Liver (tissue), 9 donors: ENCODE measurements around the gene CFAP45. TPM values are rescaled to one million over a fixed set of nuclear protein-coding genes. Genes with fewer than 3 reads are reported as not detected.

ENCODE experiments used
- DNase-seq: peaks from one replicate; pipeline ENCODE4 v3.0.0-alpha.2; 2017; ENCODE audit warnings: low spot score
- H3K27ac ChIP-seq, 2 donors: one replicate each; pipeline ENCODE4 v1.7.0; 2013; ENCODE audit warnings: inconsistent platforms in 2 of 2, low read length in 2 of 2, control low read depth in 1 of 2, low read depth in 1 of 2, mild to moderate bottlenecking in 1 of 2
- H3K27me3 ChIP-seq, 4 donors: one replicate each; pipeline versions ENCODE4 v1.6.1 to v1.7.0; 2013; ENCODE audit warnings: low read length in 3 of 4, inconsistent platforms in 1 of 4, mild to moderate bottlenecking in 1 of 4, moderate library complexity in 1 of 4; ENCODE audit not compliant: control insufficient read depth in 4 of 4, insufficient read depth in 4 of 4
- H3K36me3 ChIP-seq, 4 donors: one replicate each; pipeline versions ENCODE4 v1.6.1 to v1.7.0; 2013; ENCODE audit warnings: low read length in 3 of 4, mild to moderate bottlenecking in 3 of 4, low read depth in 1 of 4, moderate library complexity in 1 of 4; ENCODE audit not compliant: control insufficient read depth in 4 of 4, insufficient read depth in 3 of 4
- H3K4me1 ChIP-seq, 4 donors: one replicate each; pipeline versions ENCODE4 v1.6.1 to v1.7.0; 2013; ENCODE audit warnings: low read length in 3 of 4, mild to moderate bottlenecking in 3 of 4, moderate library complexity in 1 of 4; ENCODE audit not compliant: control insufficient read depth in 4 of 4, insufficient read depth in 4 of 4
- H3K4me3 ChIP-seq, 3 donors: one replicate each; pipeline versions ENCODE4 v1.6.1 to v1.7.0; 2013; ENCODE audit warnings: low read length in 3 of 3, control low read depth in 1 of 3, low read depth in 1 of 3, mild to moderate bottlenecking in 1 of 3
- H3K9ac ChIP-seq, 2 donors: one replicate each; pipeline ENCODE4 v1.7.0; 2013; ENCODE audit warnings: low read length in 2 of 2, mild to moderate bottlenecking in 2 of 2, moderate library complexity in 2 of 2, control low read depth in 1 of 2, low read depth in 1 of 2
- H3K9me3 ChIP-seq, 4 donors: one replicate each; pipeline versions ENCODE4 v1.6.1 to v1.7.0; 2013; ENCODE audit warnings: low read length in 3 of 4; ENCODE audit not compliant: control insufficient read depth in 4 of 4
- ATF3 ChIP-seq: IDR thresholded peaks from 2 replicates; pipeline ENCODE4 v1.6.1; 2016; ENCODE audit warnings: antibody characterized with exemption
- EGR1 ChIP-seq, 2 donors: IDR thresholded peaks; 2 replicates each; pipeline ENCODE4 v1.6.1; 2016 to 2018; ENCODE audit warnings: antibody characterized with exemption in 2 of 2, low read depth in 2 of 2
- FOXA1 ChIP-seq: IDR thresholded peaks from 2 replicates; pipeline ENCODE4 v1.6.1; 2016; ENCODE audit warnings: antibody characterized with exemption
- FOXA2 ChIP-seq: IDR thresholded peaks from 2 replicates; pipeline ENCODE4 v1.6.1; 2016; ENCODE audit warnings: antibody characterized with exemption
- GABPA ChIP-seq, 2 donors: IDR thresholded peaks in 1 of 2; conservative IDR thresholded peaks in 1 of 2; 2 replicates each; pipeline ENCODE4 v1.6.1; 2016; ENCODE audit warnings: antibody characterized with exemption in 2 of 2, mild to moderate bottlenecking in 1 of 2, moderate library complexity in 1 of 2
- HNF4A ChIP-seq, 2 donors: conservative IDR thresholded peaks; 2 replicates each; pipeline ENCODE4 v1.6.1; 2016; ENCODE audit warnings: antibody characterized with exemption in 2 of 2, mild to moderate bottlenecking in 2 of 2
- HNF4G ChIP-seq: IDR thresholded peaks from 2 replicates; pipeline ENCODE4 v1.6.1; 2016; ENCODE audit warnings: antibody characterized with exemption
- JUND ChIP-seq, 2 donors: IDR thresholded peaks; 2 replicates each; pipeline ENCODE4 v1.6.1; 2016; ENCODE audit warnings: antibody characterized with exemption in 2 of 2
- MAX ChIP-seq: IDR thresholded peaks from 2 replicates; pipeline ENCODE4 v1.6.1; 2016; ENCODE audit warnings: antibody characterized with exemption
- NR2F2 ChIP-seq: IDR thresholded peaks from 2 replicates; pipeline ENCODE4 v1.6.1; 2016; ENCODE audit warnings: antibody characterized with exemption
- RAD21 ChIP-seq, 2 donors: IDR thresholded peaks; 2 replicates each; pipeline ENCODE4 v1.6.1; 2016; ENCODE audit warnings: antibody characterized with exemption in 2 of 2, mild to moderate bottlenecking in 2 of 2
- RXRA ChIP-seq, 2 donors: IDR thresholded peaks; 2 replicates each; pipeline ENCODE4 v1.6.1; 2017 to 2018; ENCODE audit warnings: antibody characterized with exemption in 2 of 2, mild to moderate bottlenecking in 1 of 2
- SP1 ChIP-seq: IDR thresholded peaks from 2 replicates; pipeline ENCODE4 v1.6.1; 2018; ENCODE audit warnings: antibody characterized with exemption, mild to moderate bottlenecking
- TAF1 ChIP-seq: conservative IDR thresholded peaks from 2 replicates; pipeline ENCODE4 v1.6.1; 2016; ENCODE audit warnings: antibody characterized with exemption, mild to moderate bottlenecking
- YY1 ChIP-seq: IDR thresholded peaks from 2 replicates; pipeline ENCODE4 v1.6.1; 2016; ENCODE audit warnings: antibody characterized with exemption, mild to moderate bottlenecking
- WGBS: extraction: QIAGEN DNeasy Blood & Tissue Kit; methylation state at CpG from one replicate; pipeline ENCODE4 v1.1.7; 2013; 5-methylcytosine and 5-hydroxymethylcytosine counted together
- polyA plus RNA-seq, 2 donors: library from polyadenylated mRNA; stranded (reverse) in 1 of 2; unstranded in 1 of 2; fragments of 200-250 nt in 1 of 2; fragments of >200 nt in 1 of 2; fragmentation: Nextera tagmentation in 1 of 2; extraction: Ambion mirVana in 1 of 2; gene quantifications; one replicate each; pipeline versions ENCODE4 v1.2.1 to v1.2.3, GENCODE V29; 2013 to 2015
- total RNA-seq, 2 donors: library from RNA; depleted of rRNA; stranded (reverse); fragments of >200 nt; gene quantifications; one replicate each; pipeline ENCODE4 v1.2.3, GENCODE V29; 2014
- TF ChIP-seq, protein P1 (sequence below): IDR thresholded peaks from 2 replicates; pipeline ENCODE4 v1.6.1; 2016; ENCODE audit warnings: antibody characterized with exemption, mild to moderate bottlenecking
- TF ChIP-seq, protein P2 (sequence below): fragments of 150-350 bp; IDR thresholded peaks from 2 replicates; pipeline ENCODE4 v1.5.1; 2017; ENCODE audit warnings: improper control_type of control experiment, low read depth, low read length; ENCODE audit not compliant: missing input control
- TF ChIP-seq, protein P3 (sequence below): IDR thresholded peaks from 2 replicates; pipeline ENCODE4 v1.6.1; 2016; ENCODE audit warnings: antibody characterized with exemption
- donor health status: healthy.
- donor health status: healthy.
- donor health status: healthy.
- donor health status: healthy.
- donor health status: healthy.

CFAP45 gene
- total and polyA plus RNA-seq, 4 donors: 0.03 to 0.24 TPM; not detected in 2

DNA sequence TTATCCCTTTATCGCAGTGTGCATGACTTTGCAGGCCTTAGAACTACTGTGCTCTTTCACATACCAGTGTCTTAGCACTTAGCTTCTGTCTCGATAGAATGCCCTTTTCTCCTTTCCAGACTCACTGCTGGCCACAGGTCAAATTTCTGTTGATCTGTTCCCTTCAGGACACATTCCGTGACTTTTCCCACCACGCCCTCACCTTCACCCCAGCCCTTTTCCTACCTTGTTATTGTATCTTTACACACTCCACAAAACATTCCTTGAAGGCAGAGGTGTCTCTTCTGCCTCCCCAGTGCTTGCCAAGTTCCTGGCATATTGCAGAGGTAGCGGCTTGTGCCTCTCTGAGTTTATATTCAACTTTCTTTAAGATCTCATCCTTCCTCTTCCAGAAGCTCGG, 49.2 kb upstream of the CFAP45 start:
- TF ChIP-seq GABPA (IDR thresholded peaks at IDR 0.05 in 1 of 2, conservative IDR thresholded peaks at IDR 0.05 in 1 of 2) (no peak), HNF4G (no peak), EGR1 (IDR thresholded peaks at IDR 0.05; ENCODE audit: low read depth in 2 of 2) (no peak), FOXA1 (no peak), MAX (no peak), RXRA (IDR thresholded peaks at IDR 0.05) (no peak), JUND (IDR thresholded peaks at IDR 0.05) (no peak), TAF1 (no peak), YY1 (no peak), SP1 (no peak), NR2F2 (no peak), ATF3 (no peak), FOXA2 (no peak), RAD21 (IDR thresholded peaks at IDR 0.05) (no peak), HNF4A (conservative IDR thresholded peaks at IDR 0.05) (no peak)
- TF ChIP-seq, protein P1, sequence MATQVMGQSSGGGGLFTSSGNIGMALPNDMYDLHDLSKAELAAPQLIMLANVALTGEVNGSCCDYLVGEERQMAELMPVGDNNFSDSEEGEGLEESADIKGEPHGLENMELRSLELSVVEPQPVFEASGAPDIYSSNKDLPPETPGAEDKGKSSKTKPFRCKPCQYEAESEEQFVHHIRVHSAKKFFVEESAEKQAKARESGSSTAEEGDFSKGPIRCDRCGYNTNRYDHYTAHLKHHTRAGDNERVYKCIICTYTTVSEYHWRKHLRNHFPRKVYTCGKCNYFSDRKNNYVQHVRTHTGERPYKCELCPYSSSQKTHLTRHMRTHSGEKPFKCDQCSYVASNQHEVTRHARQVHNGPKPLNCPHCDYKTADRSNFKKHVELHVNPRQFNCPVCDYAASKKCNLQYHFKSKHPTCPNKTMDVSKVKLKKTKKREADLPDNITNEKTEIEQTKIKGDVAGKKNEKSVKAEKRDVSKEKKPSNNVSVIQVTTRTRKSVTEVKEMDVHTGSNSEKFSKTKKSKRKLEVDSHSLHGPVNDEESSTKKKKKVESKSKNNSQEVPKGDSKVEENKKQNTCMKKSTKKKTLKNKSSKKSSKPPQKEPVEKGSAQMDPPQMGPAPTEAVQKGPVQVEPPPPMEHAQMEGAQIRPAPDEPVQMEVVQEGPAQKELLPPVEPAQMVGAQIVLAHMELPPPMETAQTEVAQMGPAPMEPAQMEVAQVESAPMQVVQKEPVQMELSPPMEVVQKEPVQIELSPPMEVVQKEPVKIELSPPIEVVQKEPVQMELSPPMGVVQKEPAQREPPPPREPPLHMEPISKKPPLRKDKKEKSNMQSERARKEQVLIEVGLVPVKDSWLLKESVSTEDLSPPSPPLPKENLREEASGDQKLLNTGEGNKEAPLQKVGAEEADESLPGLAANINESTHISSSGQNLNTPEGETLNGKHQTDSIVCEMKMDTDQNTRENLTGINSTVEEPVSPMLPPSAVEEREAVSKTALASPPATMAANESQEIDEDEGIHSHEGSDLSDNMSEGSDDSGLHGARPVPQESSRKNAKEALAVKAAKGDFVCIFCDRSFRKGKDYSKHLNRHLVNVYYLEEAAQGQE: no peak
- TF ChIP-seq, protein P2, sequence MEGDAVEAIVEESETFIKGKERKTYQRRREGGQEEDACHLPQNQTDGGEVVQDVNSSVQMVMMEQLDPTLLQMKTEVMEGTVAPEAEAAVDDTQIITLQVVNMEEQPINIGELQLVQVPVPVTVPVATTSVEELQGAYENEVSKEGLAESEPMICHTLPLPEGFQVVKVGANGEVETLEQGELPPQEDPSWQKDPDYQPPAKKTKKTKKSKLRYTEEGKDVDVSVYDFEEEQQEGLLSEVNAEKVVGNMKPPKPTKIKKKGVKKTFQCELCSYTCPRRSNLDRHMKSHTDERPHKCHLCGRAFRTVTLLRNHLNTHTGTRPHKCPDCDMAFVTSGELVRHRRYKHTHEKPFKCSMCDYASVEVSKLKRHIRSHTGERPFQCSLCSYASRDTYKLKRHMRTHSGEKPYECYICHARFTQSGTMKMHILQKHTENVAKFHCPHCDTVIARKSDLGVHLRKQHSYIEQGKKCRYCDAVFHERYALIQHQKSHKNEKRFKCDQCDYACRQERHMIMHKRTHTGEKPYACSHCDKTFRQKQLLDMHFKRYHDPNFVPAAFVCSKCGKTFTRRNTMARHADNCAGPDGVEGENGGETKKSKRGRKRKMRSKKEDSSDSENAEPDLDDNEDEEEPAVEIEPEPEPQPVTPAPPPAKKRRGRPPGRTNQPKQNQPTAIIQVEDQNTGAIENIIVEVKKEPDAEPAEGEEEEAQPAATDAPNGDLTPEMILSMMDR: no peak
- Histone ChIP-seq H3K36me3 (no peaks in the 10 kb centered on the region), H3K9me3 (no peaks in the 10 kb centered on the region), H3K9ac (no peak overlapping the region), H3K27ac (no peak overlapping the region), H3K4me3 (no peak overlapping the region), H3K4me1 (peaks cover 2 to 25% (median 12%) of the 10 kb centered on the region in 4 donors), H3K27me3 (no peaks in the 10 kb centered on the region)
- WGBS: 72% methylated on average over 6 of the region's 6 CpGs
- no peak for DNase-seq

DNA sequence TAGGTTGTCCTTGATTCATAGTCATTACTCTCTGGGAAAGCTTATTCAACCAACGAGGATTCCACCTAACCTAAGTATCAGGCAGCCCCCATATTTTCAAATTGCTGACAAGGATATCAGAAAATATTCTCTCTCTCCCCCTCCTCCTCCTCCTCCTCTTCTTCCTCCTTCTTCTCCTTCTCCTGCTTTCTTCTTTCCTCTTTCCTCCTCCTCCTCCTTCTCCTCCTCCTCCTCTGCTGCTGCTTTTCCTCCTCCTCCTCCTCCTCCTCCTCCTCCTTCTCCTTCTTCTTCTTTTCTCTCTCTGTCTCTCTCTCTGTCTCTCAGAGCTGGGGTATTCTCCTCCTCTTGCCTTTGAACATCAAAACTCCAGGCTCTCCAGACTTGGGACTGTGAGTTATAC, 48.0 kb upstream of the CFAP45 start:
- Histone ChIP-seq H3K4me1 (peaks cover 5 to 33% (median 18%) of the 10 kb centered on the region in 4 donors), H3K9ac (no peak overlapping the region), H3K27me3 (no peaks in the 10 kb centered on the region), H3K36me3 (no peaks in the 10 kb centered on the region), H3K4me3 (no peak overlapping the region), H3K27ac (no peak overlapping the region), H3K9me3 (no peaks in the 10 kb centered on the region)
- no peak for DNase-seq
- 82% methylated on average over 1 of the region's 1 CpG for WGBS
- TF ChIP-seq FOXA1 (no peak), ATF3 (no peak), FOXA2 (no peak), MAX (no peak)
- TF ChIP-seq, protein P3, sequence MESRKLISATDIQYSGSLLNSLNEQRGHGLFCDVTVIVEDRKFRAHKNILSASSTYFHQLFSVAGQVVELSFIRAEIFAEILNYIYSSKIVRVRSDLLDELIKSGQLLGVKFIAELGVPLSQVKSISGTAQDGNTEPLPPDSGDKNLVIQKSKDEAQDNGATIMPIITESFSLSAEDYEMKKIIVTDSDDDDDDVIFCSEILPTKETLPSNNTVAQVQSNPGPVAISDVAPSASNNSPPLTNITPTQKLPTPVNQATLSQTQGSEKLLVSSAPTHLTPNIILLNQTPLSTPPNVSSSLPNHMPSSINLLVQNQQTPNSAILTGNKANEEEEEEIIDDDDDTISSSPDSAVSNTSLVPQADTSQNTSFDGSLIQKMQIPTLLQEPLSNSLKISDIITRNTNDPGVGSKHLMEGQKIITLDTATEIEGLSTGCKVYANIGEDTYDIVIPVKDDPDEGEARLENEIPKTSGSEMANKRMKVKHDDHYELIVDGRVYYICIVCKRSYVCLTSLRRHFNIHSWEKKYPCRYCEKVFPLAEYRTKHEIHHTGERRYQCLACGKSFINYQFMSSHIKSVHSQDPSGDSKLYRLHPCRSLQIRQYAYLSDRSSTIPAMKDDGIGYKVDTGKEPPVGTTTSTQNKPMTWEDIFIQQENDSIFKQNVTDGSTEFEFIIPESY: no peak
- TF ChIP-seq, protein P2: no peak
